Liver (tissue), 3 donors: ENCODE measurements around the gene PTRH1.

Source experiments
- EGR1 ChIP-seq, 2 donors: IDR thresholded peaks; 2 replicates each; pipeline ENCODE4 v1.6.1; 2016 to 2018; ENCODE audit warnings: antibody characterized with exemption in 2 of 2, low read depth in 2 of 2
- HNF4A ChIP-seq, 2 donors: conservative IDR thresholded peaks; 2 replicates each; pipeline ENCODE4 v1.6.1; 2016; ENCODE audit warnings: antibody characterized with exemption in 2 of 2, mild to moderate bottlenecking in 2 of 2
- RAD21 ChIP-seq, 2 donors: IDR thresholded peaks; 2 replicates each; pipeline ENCODE4 v1.6.1; 2016; ENCODE audit warnings: antibody characterized with exemption in 2 of 2, mild to moderate bottlenecking in 2 of 2
- RXRA ChIP-seq, 2 donors: IDR thresholded peaks; 2 replicates each; pipeline ENCODE4 v1.6.1; 2017 to 2018; ENCODE audit warnings: antibody characterized with exemption in 2 of 2, mild to moderate bottlenecking in 1 of 2
- SP1 ChIP-seq: IDR thresholded peaks from 2 replicates; pipeline ENCODE4 v1.6.1; 2018; ENCODE audit warnings: antibody characterized with exemption, mild to moderate bottlenecking
- TAF1 ChIP-seq: conservative IDR thresholded peaks from 2 replicates; pipeline ENCODE4 v1.6.1; 2016; ENCODE audit warnings: antibody characterized with exemption, mild to moderate bottlenecking
- TF ChIP-seq, protein P1 (sequence below): fragments of 150-350 bp; IDR thresholded peaks from 2 replicates; pipeline ENCODE4 v1.5.1; 2017; ENCODE audit warnings: improper control_type of control experiment, low read depth, low read length; ENCODE audit not compliant: missing input control
- TF ChIP-seq, protein P2 (sequence below): IDR thresholded peaks from 2 replicates; pipeline ENCODE4 v1.6.1; 2016; ENCODE audit warnings: antibody characterized with exemption, mild to moderate bottlenecking
- donor health status: healthy.
- donor health status: healthy.

DNA sequence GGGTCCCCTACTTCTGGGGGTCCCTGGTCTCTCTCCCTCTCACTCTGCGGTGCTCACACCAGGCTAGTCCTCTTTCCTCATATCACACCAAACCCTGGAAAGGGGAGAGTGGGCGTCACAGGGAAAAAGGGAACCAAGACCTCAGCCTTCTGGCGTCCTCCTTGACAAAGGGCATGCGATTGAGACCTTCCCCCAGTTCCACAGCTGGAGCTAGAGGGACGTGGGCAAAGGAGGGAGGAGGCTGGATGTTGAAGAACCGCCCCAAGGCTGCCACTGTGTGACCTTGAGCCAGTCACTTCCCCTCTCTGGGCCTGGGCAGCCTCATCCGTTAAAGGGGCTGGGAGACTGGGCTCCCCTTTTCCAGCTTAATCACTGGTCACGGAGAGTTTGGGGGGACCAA, 38.2 kb upstream of the PTRH1 start:
- TF ChIP-seq, protein P1, sequence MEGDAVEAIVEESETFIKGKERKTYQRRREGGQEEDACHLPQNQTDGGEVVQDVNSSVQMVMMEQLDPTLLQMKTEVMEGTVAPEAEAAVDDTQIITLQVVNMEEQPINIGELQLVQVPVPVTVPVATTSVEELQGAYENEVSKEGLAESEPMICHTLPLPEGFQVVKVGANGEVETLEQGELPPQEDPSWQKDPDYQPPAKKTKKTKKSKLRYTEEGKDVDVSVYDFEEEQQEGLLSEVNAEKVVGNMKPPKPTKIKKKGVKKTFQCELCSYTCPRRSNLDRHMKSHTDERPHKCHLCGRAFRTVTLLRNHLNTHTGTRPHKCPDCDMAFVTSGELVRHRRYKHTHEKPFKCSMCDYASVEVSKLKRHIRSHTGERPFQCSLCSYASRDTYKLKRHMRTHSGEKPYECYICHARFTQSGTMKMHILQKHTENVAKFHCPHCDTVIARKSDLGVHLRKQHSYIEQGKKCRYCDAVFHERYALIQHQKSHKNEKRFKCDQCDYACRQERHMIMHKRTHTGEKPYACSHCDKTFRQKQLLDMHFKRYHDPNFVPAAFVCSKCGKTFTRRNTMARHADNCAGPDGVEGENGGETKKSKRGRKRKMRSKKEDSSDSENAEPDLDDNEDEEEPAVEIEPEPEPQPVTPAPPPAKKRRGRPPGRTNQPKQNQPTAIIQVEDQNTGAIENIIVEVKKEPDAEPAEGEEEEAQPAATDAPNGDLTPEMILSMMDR = no peak
- TF ChIP-seq, protein P2, sequence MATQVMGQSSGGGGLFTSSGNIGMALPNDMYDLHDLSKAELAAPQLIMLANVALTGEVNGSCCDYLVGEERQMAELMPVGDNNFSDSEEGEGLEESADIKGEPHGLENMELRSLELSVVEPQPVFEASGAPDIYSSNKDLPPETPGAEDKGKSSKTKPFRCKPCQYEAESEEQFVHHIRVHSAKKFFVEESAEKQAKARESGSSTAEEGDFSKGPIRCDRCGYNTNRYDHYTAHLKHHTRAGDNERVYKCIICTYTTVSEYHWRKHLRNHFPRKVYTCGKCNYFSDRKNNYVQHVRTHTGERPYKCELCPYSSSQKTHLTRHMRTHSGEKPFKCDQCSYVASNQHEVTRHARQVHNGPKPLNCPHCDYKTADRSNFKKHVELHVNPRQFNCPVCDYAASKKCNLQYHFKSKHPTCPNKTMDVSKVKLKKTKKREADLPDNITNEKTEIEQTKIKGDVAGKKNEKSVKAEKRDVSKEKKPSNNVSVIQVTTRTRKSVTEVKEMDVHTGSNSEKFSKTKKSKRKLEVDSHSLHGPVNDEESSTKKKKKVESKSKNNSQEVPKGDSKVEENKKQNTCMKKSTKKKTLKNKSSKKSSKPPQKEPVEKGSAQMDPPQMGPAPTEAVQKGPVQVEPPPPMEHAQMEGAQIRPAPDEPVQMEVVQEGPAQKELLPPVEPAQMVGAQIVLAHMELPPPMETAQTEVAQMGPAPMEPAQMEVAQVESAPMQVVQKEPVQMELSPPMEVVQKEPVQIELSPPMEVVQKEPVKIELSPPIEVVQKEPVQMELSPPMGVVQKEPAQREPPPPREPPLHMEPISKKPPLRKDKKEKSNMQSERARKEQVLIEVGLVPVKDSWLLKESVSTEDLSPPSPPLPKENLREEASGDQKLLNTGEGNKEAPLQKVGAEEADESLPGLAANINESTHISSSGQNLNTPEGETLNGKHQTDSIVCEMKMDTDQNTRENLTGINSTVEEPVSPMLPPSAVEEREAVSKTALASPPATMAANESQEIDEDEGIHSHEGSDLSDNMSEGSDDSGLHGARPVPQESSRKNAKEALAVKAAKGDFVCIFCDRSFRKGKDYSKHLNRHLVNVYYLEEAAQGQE = no peak
- no peak for TF ChIP-seq RXRA (IDR thresholded peaks at IDR 0.05)
- TF ChIP-seq SP1 = no peak
- no peak for TF ChIP-seq EGR1 (IDR thresholded peaks at IDR 0.05; ENCODE audit: low read depth in 2 of 2)
- no peak for TF ChIP-seq RAD21 (IDR thresholded peaks at IDR 0.05)
- no peak for TF ChIP-seq HNF4A (conservative IDR thresholded peaks at IDR 0.05)
- no peak for TF ChIP-seq TAF1
